HL-60 (cell line): ENCODE measurements around the gene ATP2B2.
A peak's percentile ranks its signal among the peaks of the same experiment; 100 is the strongest.

Source experiments
- DNase-seq, 2 experiments: peaks; one replicate each; pipeline ENCODE4 v3.0.0-alpha.2; 2010 to 2020; ENCODE audit warnings: low read depth in 1 of 2, low spot score in 1 of 2
- H3K27ac ChIP-seq: fragments of 250-450 bp; sonication (Bioruptor Pico); replicated peaks from 2 replicates; pipeline ENCODE4 v1.5.1; 2020; ENCODE audit warnings: mild to moderate bottlenecking, moderate library complexity
- H3K27me3 ChIP-seq: fragments of 250-450 bp; sonication (Bioruptor Pico); 2 replicates; pipeline ENCODE4 v1.5.1; 2021; ENCODE audit warnings: mild to moderate bottlenecking, moderate library complexity; ENCODE audit not compliant: insufficient read depth, poor library complexity, severe bottlenecking
- H3K4me3 ChIP-seq: replicated peaks from 2 replicates; pipeline ENCODE4 v1.5.1; 2011; ENCODE audit warnings: mild to moderate bottlenecking, control low read depth, low read length; ENCODE audit not compliant: insufficient read depth
- GABPA ChIP-seq: IDR thresholded peaks from 2 replicates; pipeline ENCODE4 v1.6.1; 2012; ENCODE audit warnings: low read depth
- POLR2AphosphoS5 ChIP-seq: IDR thresholded peaks from 2 replicates; pipeline ENCODE4 v1.6.1; 2012; ENCODE audit warnings: low read depth
- REST ChIP-seq: IDR thresholded peaks from 2 replicates; pipeline ENCODE4 v1.6.1; 2012; ENCODE audit warnings: low read depth; ENCODE audit not compliant: insufficient replicate concordance
- SPI1 ChIP-seq: IDR thresholded peaks from 2 replicates; pipeline ENCODE4 v1.6.1; 2012; ENCODE audit warnings: low read depth, mild to moderate bottlenecking, borderline replicate concordance
- TF ChIP-seq, protein P1 (sequence below): IDR thresholded peaks from one replicate; pipeline ENCODE4 v1.5.1; 2011; ENCODE audit warnings: low read length, control low read depth, inconsistent platforms; ENCODE audit not compliant: insufficient read depth

The ATP2B2 gene

GRCh38 chr3:10320320-10320677 lies 185.1 kb downstream of the ATP2B2 start:
- TF ChIP-seq REST (no peak), POLR2AphosphoS5 (no peak)
- Histone ChIP-seq H3K27ac (peak overlapping the region; percentile 80), H3K4me3 (peak overlapping the region; percentile 97), H3K27me3 (no peaks in the 10 kb centered on the region)
- DNase-seq: no peak

DNA sequence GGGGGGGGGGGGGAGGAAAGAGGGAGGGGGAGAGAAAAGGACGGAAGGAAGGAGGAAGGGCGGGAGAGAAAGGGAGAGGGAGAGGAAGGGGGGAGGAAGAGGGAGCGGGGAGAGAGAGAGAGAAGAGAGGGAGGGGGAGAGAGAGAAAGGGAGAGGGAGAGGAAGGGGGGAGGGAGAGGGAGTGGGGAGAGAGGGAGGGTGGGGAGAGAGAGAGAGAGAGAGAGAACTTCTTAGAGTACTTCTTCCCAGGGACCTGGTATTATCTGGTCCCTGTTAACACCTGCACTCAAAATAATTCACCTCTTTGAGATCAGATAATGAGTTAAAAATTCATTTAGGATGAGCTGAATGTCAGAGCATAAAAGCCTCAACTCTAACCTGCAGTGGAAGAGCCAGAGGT lies 185.6 kb downstream of the ATP2B2 start:
- DNase-seq: no peak
- no peak overlapping the region for H3K27ac ChIP-seq
- TF ChIP-seq SPI1: no peak
- no peak for TF ChIP-seq POLR2AphosphoS5
- TF ChIP-seq REST: no peak
- TF ChIP-seq, protein P1, sequence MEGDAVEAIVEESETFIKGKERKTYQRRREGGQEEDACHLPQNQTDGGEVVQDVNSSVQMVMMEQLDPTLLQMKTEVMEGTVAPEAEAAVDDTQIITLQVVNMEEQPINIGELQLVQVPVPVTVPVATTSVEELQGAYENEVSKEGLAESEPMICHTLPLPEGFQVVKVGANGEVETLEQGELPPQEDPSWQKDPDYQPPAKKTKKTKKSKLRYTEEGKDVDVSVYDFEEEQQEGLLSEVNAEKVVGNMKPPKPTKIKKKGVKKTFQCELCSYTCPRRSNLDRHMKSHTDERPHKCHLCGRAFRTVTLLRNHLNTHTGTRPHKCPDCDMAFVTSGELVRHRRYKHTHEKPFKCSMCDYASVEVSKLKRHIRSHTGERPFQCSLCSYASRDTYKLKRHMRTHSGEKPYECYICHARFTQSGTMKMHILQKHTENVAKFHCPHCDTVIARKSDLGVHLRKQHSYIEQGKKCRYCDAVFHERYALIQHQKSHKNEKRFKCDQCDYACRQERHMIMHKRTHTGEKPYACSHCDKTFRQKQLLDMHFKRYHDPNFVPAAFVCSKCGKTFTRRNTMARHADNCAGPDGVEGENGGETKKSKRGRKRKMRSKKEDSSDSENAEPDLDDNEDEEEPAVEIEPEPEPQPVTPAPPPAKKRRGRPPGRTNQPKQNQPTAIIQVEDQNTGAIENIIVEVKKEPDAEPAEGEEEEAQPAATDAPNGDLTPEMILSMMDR: no peak
- H3K27me3 ChIP-seq: no peaks in the 10 kb centered on the region
- H3K4me3 ChIP-seq: peak overlapping the region; percentile 97

- H3K27ac ChIP-seq: no peak overlapping the region
- no peak for DNase-seq
- H3K27me3 ChIP-seq: no peaks in the 10 kb centered on the region
- H3K4me3 ChIP-seq: no peak overlapping the region
- TF ChIP-seq POLR2AphosphoS5 (no peak), REST (no peak), GABPA (no peak), SPI1 (no peak)
- TF ChIP-seq, protein P1: no peak
Measured at GRCh38 chr3:10319251-10319650, 186.1 kb downstream of the ATP2B2 start.

DNA sequence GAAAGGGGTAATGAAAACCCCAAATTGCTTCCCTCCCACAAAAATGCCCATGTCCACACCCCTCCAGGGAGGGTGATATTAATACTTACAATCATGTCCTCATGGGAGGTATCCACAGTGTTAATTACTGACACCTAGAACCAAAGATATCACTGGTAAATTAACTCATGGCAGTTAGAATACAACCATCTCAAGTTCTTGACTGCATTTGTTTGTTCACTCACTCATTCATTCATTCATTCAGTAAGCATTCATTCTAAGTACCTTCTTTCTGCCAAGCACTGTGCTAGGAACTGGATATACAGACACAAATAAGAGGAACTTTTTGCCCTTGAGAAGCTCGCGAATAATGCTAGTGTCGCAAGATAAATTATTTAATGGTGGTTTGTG lies 187.4 kb downstream of the ATP2B2 start:
- Histone ChIP-seq H3K4me3 (no peak overlapping the region), H3K27ac (no peak overlapping the region), H3K27me3 (no peaks in the 10 kb centered on the region)
- no peak for DNase-seq
- no peak for TF ChIP-seq GABPA
- TF ChIP-seq, protein P1: no peak
- TF ChIP-seq SPI1: no peak
- no peak for TF ChIP-seq REST
- TF ChIP-seq POLR2AphosphoS5: no peak
